G401.6 (cell line): ENCODE results near the gene KBTBD12.
"Not testable (repeated sequence)": the region's sequence is repeated elsewhere in the genome, so short reads cannot be mapped to it uniquely, and the experiment has no call there.

Experiments used
- FAIRE-seq: peaks from 2 replicates; lab custom pipeline; 2012; peaks lifted over from hg19 to GRCh38; lab: Jason Lieb, UNC

Gene KBTBD12

GRCh38 chr3:127905556-127905955 lies 9.5 kb upstream of the KBTBD12 start:
- no peak for FAIRE-seq

GRCh38 chr3:127906653-127907052 lies 8.4 kb upstream of the KBTBD12 start:
- not testable (repeated sequence) for FAIRE-seq

- no peak for FAIRE-seq
These were observed 6.8 kb upstream of the KBTBD12 start for GRCh38 chr3:127908202-127908601.

- FAIRE-seq = no peak
These were observed 6.1 kb upstream of the KBTBD12 start for GRCh38 chr3:127908951-127909350.

- FAIRE-seq = no peak
These were observed 5.4 kb upstream of the KBTBD12 start for GRCh38 chr3:127909646-127910045.

GRCh38 chr3:127911421-127911931 lies 3.6 kb upstream of the KBTBD12 start:
- FAIRE-seq = no peak

- FAIRE-seq = not testable (repeated sequence)
These were observed 1.2 kb upstream of the KBTBD12 start for GRCh38 chr3:127913841-127914240.

- no peak for FAIRE-seq
These were observed 448 bp upstream of the KBTBD12 start for GRCh38 chr3:127914584-127914983.

GRCh38 chr3:127915937-127916493 lies 983 bp downstream of the KBTBD12 start:
- FAIRE-seq = no peak

- FAIRE-seq = no peak
These were observed 5.7 kb downstream of the KBTBD12 start for GRCh38 chr3:127920738-127921137.

GRCh38 chr3:127923611-127924010 lies 8.6 kb downstream of the KBTBD12 start:
- FAIRE-seq = no peak

- no peak for FAIRE-seq
These were observed 10.4 kb downstream of the KBTBD12 start for GRCh38 chr3:127925384-127925783.

GRCh38 chr3:127927829-127928604 lies 13.0 kb downstream of the KBTBD12 start:
- FAIRE-seq = no peak

- no peak for FAIRE-seq
These were observed 14.9 kb downstream of the KBTBD12 start for GRCh38 chr3:127929818-127930413.

- FAIRE-seq = no peak
These were observed 18.4 kb downstream of the KBTBD12 start for GRCh38 chr3:127933396-127933795.

- FAIRE-seq = no peak
These were observed 23.8 kb downstream of the KBTBD12 start for GRCh38 chr3:127938800-127939199.

- no peak for FAIRE-seq
These were observed 25.1 kb downstream of the KBTBD12 start for GRCh38 chr3:127940116-127940515.

- FAIRE-seq = no peak
These were observed 27.6 kb downstream of the KBTBD12 start for GRCh38 chr3:127942613-127943012.

GRCh38 chr3:127948211-127948610 lies 33.2 kb downstream of the KBTBD12 start:
- FAIRE-seq = no peak

GRCh38 chr3:127949446-127950055 lies 34.5 kb downstream of the KBTBD12 start:
- no peak for FAIRE-seq

- FAIRE-seq = no peak
These were observed 36.2 kb downstream of the KBTBD12 start for GRCh38 chr3:127951276-127951675.

GRCh38 chr3:127953091-127954035 lies 38.3 kb downstream of the KBTBD12 start:
- FAIRE-seq = no peak
